Fibroblast of lung (primary cell): ENCODE data around the gene LHFPL6.

Experiments used
- CTCF ChIP-seq, 2 donors: IDR thresholded peaks in 1 of 2; conservative IDR thresholded peaks in 1 of 2; 1 replicate in 1 of 2; 2 replicates in 1 of 2; pipeline ENCODE4 v1.5.1; 2011 to 2012; ENCODE audit warnings: low read length in 2 of 2, control low read depth in 1 of 2, inconsistent platforms in 1 of 2, low read depth in 1 of 2, mild to moderate bottlenecking in 1 of 2
- EZH2 ChIP-seq: IDR thresholded peaks from 2 replicates; pipeline ENCODE4 v1.5.1; 2012; ENCODE audit warnings: low read length, control low read depth, mild to moderate bottlenecking; ENCODE audit errors: missing control alignments

GRCh38 chr13:39605677-39606320, 2.8 kb upstream of the LHFPL6 start:
- TF ChIP-seq CTCF (conservative IDR thresholded peaks at IDR 0.05 in 1 of 2, IDR thresholded peaks at IDR 0.05 in 1 of 2; ENCODE audit: low read depth in 1 of 2, low read length in 2 of 2) (no peak), EZH2 (no peak)
